Stimulated activated CD4-positive, alpha-beta T cell treated with anti-CD3 and anti-CD28 coated beads, Interleukin-4, amount 100 ng/mL, for 1 hour (primary cell): Measurements from ENCODE around the gene NRTN.
"Not testable (repeated sequence)": the region's sequence is repeated elsewhere in the genome, so short reads cannot be mapped to it uniquely, and the experiment has no call there.

Source experiments
- DNase-seq: peaks from one replicate; pipeline ENCODE4 v3.0.0-alpha.2; 2020

The NRTN gene

GRCh38 chr19:5839065-5840017 is 34.5 kb downstream of the NRTN start, which contains the start of gene FUT6:
Gene FUT6 (minus strand): TSS chr19:5839702. CDS start chr19:5832567, 7,135 bp downstream.
- DNase-seq, result no peak

DNA sequence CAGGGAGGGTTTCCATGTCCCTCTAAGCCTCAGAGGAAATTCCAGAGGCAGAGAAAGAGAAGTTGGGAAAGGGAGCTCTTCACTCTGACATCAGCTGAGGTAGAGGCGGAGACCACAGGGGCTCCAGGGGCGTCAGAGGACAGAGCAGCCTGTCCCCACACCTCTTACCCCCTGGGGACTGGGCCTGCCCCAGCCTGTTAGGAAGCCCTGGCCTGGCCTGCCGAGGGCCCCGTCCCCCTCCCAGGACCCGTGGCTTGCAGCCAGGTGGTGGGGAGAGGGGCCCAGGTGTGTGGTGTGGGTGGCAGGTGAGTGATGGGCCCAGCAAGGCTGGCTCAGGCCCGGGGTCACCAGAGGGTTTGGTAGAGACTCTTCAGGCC is 36.9 kb downstream of the NRTN start:
- DNase-seq, result not testable (repeated sequence)

- no peak for DNase-seq
Observed at GRCh38 chr19:5843295-5843927, 38.5 kb downstream of the NRTN start.

DNA sequence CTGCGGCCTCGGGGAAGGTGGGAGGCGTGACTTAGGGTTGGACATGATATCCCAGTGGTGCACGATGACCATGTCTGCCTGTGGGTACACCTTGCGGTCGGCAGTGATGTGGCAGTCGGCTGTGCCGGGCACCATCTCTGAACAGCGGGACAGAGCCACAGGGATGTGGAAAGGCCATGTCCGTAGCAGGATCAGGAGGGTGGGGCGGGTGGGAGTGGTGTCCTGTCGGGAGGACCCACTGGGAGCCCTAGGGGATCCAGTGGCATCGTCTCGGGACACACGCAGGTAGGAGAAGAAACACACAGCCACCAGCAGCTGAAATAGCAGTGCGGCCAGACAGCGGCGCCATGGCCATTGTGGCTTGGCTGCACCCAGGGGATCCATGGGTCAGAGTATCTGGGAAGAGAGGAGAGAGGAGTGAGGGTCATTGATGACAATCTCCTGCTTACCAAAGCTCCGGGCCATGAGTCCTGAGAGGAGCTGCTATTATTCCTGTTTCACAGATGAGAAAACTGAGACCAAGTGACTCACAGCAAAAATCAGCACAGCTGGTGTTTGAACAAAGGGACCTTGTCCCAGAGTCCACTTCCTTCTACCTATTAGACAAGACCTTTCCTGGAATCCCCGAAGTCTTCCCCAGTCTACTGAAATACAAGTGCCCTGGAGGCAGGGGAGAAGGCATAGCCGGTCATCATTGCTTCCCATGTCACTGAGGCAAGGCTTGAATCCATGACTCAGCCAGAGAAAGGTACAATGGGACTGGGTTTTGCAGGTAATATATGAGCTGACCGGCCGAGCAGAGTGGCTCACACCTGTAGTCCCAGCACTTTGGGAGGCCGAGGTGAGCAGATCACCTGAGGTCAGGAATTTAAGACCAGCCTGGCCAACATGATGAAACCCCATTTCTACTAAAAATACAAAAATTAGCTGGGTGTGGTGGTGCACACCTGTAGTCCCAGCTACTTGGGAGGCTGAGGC is 39.9 kb downstream of the NRTN start:
- no peak for DNase-seq

GRCh38 chr19:5847846-5848245 is 43.0 kb downstream of the NRTN start:
- DNase-seq, result not testable (repeated sequence)

DNA sequence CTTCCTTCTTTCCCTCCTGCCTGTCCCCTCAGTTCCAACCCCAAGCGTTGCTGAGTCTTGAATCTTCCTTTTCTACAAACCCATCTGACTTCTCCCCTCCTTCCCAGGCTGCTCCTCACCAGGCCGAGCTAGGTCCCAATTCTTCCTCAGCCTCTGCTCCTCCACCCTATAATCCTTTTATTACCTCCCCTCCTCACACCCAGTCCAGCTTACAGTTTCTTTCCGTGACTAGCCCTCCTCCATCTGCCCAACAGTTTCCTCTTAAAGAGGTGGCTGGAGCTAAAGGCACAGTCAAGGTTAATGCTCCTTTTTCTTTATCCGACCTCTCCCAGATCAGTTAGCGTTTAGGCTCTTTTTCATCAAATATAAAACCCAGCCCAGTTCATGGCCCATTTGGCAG is 43.8 kb downstream of the NRTN start:
- not testable (repeated sequence) for DNase-seq

- no peak for DNase-seq
Observed at GRCh38 chr19:5850189-5850588, 45.3 kb downstream of the NRTN start.

DNA sequence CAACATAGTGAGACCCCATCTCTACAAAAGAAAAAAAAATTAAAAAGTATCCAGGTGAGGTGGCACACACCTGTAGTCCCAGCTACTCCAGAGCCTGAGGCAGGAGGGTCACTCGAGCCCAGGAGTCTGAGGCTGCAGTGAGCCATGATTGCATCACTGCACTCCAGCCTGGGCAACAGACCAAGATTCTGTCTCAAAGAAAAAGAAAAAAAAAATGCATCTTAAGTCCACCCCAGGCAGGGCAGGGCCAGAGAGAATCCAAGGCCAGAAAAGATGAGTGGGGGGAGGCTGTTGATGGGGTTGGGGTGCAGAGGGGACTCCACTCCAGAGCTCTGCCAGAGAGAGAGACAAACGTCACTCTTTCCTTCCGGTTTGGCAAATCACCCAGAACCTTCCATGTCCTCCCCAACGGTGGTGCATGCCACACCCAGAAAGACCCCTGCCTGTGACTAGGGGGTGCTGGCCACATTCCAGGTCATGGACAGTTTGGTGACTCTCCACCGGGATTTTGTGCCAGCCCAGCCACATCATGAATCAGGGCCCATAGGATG is 46.0 kb downstream of the NRTN start:
- no peak for DNase-seq

- no peak for DNase-seq
Observed at GRCh38 chr19:5851302-5851701, 46.4 kb downstream of the NRTN start, which contains the start of gene FUT3. Gene FUT3 (minus strand): TSS chr19:5851449.

- not testable (repeated sequence) for DNase-seq
Observed at GRCh38 chr19:5854121-5854520, 49.3 kb downstream of the NRTN start.

DNA sequence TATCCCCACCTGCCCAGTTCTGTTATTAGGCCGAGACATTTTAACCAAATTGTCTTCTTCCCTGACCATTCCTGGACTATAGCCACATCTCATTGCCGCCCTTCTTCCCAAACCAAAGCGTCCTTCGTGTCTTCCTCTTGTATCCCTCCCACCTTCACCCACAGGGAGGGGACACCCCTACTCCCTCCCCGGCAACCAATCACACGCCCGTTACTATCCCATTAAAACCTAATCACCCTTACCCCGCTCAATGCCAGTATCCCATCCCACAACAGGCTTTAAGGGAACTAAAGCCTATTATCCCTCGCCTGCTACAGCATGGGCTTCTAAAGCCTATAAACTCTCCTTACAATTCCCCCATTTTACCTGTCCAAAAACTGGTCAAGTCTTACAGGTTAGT is 50.3 kb downstream of the NRTN start:
- not testable (repeated sequence) for DNase-seq

- no peak for DNase-seq
Observed at GRCh38 chr19:5857203-5858081, 52.6 kb downstream of the NRTN start.

- DNase-seq, result no peak
Observed at GRCh38 chr19:5863030-5863665, 58.3 kb downstream of the NRTN start.

- no peak for DNase-seq
Observed at GRCh38 chr19:5864013-5864720, 59.3 kb downstream of the NRTN start.

DNA sequence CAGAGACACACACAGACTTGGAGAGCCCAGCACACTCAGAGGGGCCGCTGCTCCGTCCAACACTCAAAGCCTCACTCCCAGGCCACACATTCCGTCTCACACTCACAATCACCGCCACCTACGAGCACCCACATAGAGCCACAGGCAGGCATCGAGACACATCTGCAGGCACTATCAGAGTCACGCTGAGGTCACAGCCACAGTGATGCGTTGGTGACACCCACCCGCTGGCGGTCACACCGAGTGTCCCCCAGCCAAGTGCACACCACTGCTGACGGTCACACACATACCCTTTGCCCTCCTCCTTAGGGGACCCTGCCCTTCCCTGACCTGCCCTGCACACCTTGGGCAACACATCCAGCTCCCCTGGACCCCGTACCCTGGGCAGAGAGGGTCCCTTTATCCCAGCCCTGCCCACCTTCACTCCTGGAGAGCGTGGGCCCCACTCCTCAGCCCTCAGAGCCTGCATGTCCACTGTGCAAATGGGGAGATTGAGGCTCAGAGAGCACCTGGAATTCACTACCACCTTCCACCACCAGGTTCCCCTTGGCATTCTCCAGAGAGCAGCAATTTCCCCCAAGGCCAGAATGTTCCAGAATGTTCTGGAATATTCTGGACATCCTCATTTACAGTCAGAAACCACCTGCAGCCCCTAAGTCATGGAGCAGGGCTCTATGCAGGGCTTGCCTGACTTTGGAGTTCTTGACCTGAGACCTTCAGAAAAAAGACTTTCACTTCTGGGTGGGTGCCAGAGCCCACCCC is 60.0 kb downstream of the NRTN start:
- no peak for DNase-seq

DNA sequence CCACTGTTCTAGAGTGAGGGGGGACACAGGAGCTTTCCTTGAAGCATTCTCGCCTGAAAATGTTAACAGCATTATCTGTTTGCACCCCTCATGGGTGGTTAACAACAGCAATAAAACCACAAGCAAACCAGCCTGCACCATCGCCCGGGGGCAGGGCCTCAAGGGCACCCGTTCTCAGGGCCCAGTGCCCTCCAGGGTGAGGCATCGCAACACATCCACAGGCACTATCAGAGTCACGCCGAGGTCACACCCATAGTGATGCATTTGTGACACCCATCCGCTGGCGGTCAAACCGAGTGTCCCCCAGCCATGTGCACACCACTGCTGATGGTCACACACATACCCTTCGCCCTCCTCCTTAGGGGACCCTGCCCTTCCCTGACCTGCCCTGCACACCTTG is 60.9 kb downstream of the NRTN start:
- no peak for DNase-seq

DNA sequence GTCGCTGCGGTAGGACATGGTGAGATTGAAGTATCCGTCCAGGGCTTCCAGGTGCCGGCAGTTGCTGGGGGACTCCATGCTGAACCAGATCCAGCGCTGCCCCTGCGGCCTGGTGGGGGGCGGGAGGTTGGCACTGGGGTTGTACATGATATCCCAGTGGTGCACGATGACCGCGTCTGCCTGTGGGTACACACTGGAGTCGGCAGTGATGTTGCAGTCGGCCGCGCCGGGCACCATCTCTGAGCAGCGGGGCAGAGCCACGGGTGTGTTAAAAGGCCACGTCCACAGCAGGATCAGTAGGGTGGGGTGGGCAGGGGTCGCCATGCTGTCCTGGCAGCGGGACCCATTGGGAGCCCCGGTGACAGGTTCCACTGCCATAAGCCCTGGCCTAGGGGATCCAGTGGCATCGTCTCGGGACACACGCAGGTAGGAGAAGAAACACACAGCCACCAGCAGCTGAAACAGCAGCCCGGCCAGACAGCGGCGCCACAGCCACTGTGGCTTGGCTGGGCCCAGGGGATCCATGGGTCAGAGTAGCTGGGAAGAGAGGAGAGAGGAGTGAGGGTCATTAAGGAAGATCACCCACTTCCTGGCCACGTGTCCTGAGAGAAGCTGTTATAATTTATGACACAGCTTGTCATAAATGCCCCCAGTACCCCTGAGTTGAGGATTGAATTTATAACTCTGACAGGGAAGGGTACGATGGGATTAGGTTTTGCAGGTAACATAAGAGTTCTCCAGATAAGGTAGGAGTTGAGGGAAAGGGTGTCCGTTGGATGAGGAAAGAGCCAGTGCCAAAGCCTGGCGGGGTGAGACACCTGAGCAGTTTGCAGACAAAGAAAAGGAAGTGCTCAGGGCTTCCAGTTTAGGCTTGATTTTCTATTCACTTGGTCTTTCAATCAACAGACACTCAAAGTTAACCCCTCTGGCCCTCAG is 62.6 kb downstream of the NRTN start:
- no peak for DNase-seq

DNA sequence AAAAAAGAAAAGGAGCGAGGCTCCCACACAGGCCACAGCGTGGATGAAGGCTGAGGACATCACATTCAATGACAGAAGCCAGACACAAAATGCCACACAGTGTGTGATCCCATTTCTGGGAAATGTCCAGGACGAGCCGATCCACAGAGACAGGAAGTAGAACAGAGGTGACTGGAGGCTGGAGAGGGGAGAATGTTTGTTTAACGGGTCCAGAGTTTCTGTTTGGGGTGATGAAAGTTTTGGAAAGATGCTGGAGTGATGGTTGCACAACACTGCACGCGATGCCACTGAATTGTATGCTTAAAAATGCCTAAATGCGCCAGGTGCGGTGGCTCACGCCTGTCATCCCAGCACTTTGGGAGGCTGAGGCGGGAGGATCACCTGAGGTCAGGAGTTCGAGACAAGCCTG is 66.1 kb downstream of the NRTN start:
- no peak for DNase-seq
